Measurements from ENCODE around the gene OTOF.
A peak's percentile ranks its signal among the peaks of the same experiment; 100 is the strongest.

Gene OTOF

DNA sequence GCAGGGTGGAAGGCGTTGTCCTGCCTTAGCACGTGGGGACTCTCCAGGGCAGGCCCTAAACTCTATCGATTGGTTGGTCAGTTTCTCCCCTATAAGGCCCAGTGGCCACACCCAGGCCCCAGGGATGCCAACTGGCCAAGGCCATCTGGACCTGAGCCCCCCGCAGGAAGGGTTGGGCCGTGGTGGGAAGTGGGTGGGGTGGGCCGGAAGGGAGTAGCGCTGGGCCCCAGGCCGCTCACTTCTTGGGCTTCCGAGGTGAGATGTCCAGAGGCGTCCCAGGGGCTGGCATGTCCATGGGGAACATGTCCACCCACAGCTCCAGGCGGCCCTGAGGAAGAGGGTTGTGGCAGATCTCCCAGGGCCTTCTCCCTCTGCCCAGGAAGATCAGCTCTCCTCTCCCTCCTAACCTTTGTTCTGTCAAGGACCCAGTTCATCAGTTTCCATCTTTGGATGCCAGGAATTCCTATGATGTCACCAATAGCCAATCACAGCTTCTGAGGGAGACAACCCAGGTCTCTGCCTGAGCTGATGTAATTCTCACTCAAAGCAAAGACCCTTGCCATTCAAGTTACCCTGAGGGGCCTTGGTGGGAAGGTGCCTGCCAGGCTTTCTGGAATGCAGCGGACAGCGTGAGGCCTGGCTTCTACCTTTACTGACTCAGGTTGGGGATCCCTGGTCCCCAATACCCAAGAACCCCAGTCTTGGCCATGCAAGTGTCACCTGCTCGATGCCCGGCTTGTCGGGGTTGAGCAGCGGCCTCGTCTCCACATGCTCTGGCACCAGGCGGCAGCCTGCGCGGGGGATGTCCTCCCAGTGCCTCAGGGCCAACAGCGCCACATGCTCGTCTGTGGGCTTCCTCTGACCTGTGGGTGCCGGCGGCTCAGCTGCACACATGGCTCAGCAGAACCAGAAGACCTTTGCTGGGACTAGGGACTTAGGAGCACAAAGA lies 14.4 kb downstream of the OTOF start:
- WGBS, result 90% methylated on average over 25 of the region's 25 CpGs
- H3K4me1 ChIP-seq (ENCODE audit: insufficient read depth, low read length), result peaks cover 7% of the 10 kb centered on the region
- H3K4me3 ChIP-seq (ENCODE audit: low read length), result no peak overlapping the region
- peak overlapping the region; percentile 2; the same call in 1 of the 2 replicates for H3K9ac ChIP-seq (ENCODE audit: low read depth, low read length)
- peak overlapping the region; percentile 64 for H3K27ac ChIP-seq (ENCODE audit: low read depth, low read length)
- no peaks in the 10 kb centered on the region for H3K9me3 ChIP-seq (ENCODE audit: insufficient read depth, low read depth, low read length)
- H3K36me3 ChIP-seq (ENCODE audit: insufficient read depth, low read length), result no peaks in the 10 kb centered on the region
- H3K27me3 ChIP-seq (ENCODE audit: insufficient read depth, low read length), result no peaks in the 10 kb centered on the region

DNA sequence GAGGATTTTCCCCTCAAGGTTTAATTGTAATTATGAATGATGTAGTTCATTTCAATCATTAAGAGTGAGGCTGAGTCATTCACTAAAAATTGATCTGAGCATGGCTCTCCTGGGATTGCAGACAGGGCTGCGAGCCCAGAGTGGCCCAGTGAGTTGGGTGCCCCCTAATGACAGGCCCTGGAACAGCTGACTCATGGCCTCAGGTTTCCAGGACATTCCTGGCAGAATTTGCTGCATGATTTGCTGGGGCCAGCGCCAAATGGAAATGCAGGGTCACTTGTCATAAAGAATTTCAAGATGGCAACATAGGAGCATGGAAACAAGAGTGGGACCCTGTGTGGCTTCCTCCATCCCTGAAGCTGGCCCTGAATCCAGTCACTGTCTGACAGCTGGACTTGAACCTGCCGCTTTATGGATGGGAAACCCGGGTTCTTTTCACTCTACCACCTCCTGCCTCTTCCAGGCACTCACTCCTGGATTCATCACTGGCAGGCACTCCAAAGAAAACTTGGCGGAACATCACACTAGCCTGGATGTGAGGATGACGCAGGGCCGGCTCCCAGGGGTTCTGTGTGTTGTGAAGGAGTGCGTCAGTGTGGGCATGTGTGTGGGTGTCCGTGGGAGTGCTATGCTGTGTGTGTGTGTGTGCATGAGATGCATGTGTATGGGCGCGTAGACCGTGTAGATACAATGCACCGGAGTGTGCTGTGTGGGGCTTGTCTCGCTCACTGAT lies 15.2 kb downstream of the OTOF start:
- Histone ChIP-seq H3K4me3 (ENCODE audit: low read length) (no peak overlapping the region), H3K4me1 (ENCODE audit: insufficient read depth, low read length) (peaks cover 7% of the 10 kb centered on the region), H3K9me3 (ENCODE audit: insufficient read depth, low read depth, low read length) (no peaks in the 10 kb centered on the region), H3K27ac (ENCODE audit: low read depth, low read length) (0 out of 2 replicates have a peak overlapping the region, but pooled peaks have one; percentile 64), H3K9ac (ENCODE audit: low read depth, low read length) (peak overlapping the region; percentile 2; the same call in 1 of the 2 replicates), H3K27me3 (ENCODE audit: insufficient read depth, low read length) (no peaks in the 10 kb centered on the region), H3K36me3 (ENCODE audit: insufficient read depth, low read length) (no peaks in the 10 kb centered on the region)
- WGBS, result 90% methylated on average over 14 of the region's 14 CpGs

DNA sequence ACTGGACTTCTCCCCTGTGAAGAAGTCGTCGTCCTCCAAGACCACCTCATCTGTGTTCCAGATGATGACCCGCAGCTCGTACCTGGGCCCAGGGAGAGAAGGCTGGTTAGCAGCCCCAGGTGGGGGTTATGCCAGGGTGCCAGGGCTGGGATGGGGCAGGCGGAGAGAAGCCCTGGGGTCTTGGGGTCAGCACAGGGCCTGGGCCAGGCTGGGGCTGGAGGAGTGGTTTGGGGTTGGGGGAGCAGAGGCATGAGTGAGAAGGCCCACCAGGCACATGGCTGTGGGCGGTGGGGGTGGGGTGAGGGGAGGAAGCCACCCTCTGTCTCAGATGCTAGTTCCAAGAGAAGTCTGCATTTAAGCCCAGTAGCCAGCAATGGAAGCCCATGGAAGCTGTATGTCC lies 15.8 kb downstream of the OTOF start:
- Histone ChIP-seq H3K27me3 (ENCODE audit: insufficient read depth, low read length) (no peaks in the 10 kb centered on the region), H3K27ac (ENCODE audit: low read depth, low read length) (no peak overlapping the region), H3K36me3 (ENCODE audit: insufficient read depth, low read length) (no peaks in the 10 kb centered on the region), H3K4me1 (ENCODE audit: insufficient read depth, low read length) (peaks cover 7% of the 10 kb centered on the region), H3K9ac (ENCODE audit: low read depth, low read length) (no peak overlapping the region), H3K9me3 (ENCODE audit: insufficient read depth, low read depth, low read length) (no peaks in the 10 kb centered on the region), H3K4me3 (ENCODE audit: low read length) (no peak overlapping the region)
- 90% methylated on average over 6 of the region's 6 CpGs for WGBS

DNA sequence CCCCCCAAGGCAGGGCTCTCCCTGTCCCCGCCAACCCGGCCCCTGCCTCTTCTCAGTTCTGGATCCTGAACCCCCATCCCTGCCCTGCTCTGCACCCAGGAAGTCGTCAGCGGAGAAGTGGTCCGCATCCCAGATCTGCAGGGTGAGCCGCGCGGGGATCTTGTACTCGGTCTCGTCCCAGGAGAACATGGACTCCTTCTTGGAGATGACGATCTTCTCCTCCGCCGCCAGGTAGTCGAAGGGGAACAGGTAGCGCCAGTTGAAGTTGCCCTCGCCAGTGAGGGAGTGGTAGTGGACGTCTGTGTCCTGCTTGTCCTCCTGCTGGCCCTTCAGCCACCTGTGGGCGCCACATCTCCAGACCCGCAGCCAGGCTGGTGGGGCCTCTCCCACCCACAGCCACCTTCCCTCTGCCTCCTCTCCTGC lies 16.3 kb downstream of the OTOF start:
- no peaks in the 10 kb centered on the region for H3K9me3 ChIP-seq (ENCODE audit: insufficient read depth, low read depth, low read length)
- no peak overlapping the region for H3K27ac ChIP-seq (ENCODE audit: low read depth, low read length)
- no peak overlapping the region for H3K4me3 ChIP-seq (ENCODE audit: low read length)
- H3K27me3 ChIP-seq (ENCODE audit: insufficient read depth, low read length), result no peaks in the 10 kb centered on the region
- no peak overlapping the region for H3K9ac ChIP-seq (ENCODE audit: low read depth, low read length)
- 95% methylated on average over 19 of the region's 19 CpGs for WGBS
- H3K4me1 ChIP-seq (ENCODE audit: insufficient read depth, low read length), result peaks cover 7% of the 10 kb centered on the region
- H3K36me3 ChIP-seq (ENCODE audit: insufficient read depth, low read length), result no peaks in the 10 kb centered on the region

DNA sequence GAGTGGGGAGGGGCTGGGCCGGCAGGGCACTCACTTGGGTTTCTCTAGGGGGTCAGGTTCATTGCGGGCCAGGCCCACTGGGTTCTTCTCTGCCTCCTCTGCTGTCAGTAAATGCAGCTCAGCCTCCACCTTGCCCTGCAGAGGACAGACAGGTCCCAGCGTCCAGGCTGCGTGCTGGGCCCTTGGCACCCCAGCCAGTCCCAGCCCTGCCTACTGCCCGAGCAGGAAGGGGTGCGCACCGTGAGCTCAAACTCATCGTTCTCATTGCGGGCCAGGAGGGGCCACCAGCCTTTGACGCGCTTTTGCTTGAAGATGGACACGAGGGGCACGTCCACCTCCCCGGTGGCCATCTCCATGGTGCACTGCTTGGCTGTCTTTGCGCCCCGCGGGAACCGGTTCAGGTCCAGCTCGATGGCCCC lies 17.3 kb downstream of the OTOF start:
- H3K27ac ChIP-seq (ENCODE audit: low read depth, low read length), result no peak overlapping the region
- H3K4me1 ChIP-seq (ENCODE audit: insufficient read depth, low read length), result peaks cover 7% of the 10 kb centered on the region
- no peaks in the 10 kb centered on the region for H3K36me3 ChIP-seq (ENCODE audit: insufficient read depth, low read length)
- H3K4me3 ChIP-seq (ENCODE audit: low read length), result no peak overlapping the region
- no peaks in the 10 kb centered on the region for H3K27me3 ChIP-seq (ENCODE audit: insufficient read depth, low read length)
- 93% methylated on average over 19 of the region's 19 CpGs for WGBS
- no peak overlapping the region for H3K9ac ChIP-seq (ENCODE audit: low read depth, low read length)
- H3K9me3 ChIP-seq (ENCODE audit: insufficient read depth, low read depth, low read length), result no peaks in the 10 kb centered on the region

DNA sequence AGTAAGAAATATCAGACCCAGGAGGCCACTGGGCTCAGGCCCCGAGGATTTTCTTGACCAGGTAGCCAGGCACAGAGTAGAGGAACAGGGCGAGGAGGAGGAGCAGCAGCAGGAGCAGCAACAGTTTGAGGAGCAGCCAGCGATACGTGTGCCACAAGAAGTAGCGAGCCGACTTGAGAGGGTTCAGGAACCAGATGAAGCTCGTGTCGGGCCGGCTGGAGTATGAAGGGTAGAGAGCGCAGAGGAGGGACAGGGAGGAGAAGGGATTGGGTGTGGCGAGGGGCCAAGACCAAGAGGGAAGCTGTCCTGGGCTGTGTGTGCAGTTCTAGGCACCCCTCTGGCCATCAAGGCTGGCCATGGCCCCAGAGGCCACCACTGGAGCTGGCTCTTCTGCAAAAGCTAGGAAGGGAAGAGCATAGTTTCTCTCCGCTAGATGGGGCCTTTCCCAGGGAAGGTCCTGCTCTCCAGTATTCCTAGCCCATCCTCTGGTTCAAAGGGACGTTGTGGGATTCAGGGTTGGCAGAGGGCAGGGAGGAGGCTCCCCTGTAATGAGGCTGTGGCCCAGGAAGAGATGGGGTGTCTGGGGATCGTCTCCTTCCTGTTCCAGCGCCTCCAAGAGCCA lies 17.8 kb downstream of the OTOF start:
- Histone ChIP-seq H3K36me3 (ENCODE audit: insufficient read depth, low read length) (no peaks in the 10 kb centered on the region), H3K4me3 (ENCODE audit: low read length) (no peak overlapping the region), H3K9me3 (ENCODE audit: insufficient read depth, low read depth, low read length) (no peaks in the 10 kb centered on the region), H3K9ac (ENCODE audit: low read depth, low read length) (no peak overlapping the region), H3K4me1 (ENCODE audit: insufficient read depth, low read length) (peaks cover 7% of the 10 kb centered on the region), H3K27ac (ENCODE audit: low read depth, low read length) (no peak overlapping the region), H3K27me3 (ENCODE audit: insufficient read depth, low read length) (no peaks in the 10 kb centered on the region)
- WGBS, result 92% methylated on average over 15 of the region's 15 CpGs

DNA sequence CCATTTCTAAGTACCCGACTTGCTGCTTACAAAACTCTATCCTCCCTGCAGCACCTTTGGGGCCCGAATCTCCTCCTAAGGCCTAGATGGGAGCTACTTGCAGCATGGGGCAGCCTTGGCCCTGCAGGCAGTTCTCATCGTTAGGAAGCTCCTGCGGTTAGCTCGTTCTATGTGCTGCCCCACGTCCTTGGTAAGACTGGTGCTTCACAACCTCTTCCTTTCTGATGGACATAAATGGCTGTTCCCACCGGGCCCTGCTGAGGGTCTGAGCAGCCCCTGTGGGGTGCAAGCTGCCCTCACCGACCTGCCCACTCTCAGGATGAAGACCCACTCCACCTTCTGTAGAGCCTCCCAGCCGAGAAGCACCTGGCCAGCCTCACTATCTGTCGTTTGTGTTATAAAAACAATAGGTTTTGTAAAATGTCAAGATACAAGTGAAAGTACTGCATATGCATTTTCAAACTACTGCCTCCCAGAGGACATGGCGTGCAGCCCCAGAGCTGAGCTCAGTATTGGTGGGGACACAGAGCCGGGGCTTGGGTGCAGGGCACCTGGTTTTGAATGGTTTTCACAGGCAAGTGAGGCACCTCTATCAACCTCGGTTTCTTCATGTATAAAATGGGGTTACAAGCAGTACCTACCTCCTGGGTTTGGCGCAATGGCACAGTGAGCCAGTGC lies 19.4 kb downstream of the OTOF start:
- no peaks in the 10 kb centered on the region for H3K36me3 ChIP-seq (ENCODE audit: insufficient read depth, low read length)
- H3K27me3 ChIP-seq (ENCODE audit: insufficient read depth, low read length), result no peaks in the 10 kb centered on the region
- 91% methylated on average over 14 of the region's 14 CpGs for WGBS
- peaks cover 7% of the 10 kb centered on the region for H3K4me1 ChIP-seq (ENCODE audit: insufficient read depth, low read length)
- no peak overlapping the region for H3K4me3 ChIP-seq (ENCODE audit: low read length)
- H3K27ac ChIP-seq (ENCODE audit: low read depth, low read length), result no peak overlapping the region
- no peak overlapping the region for H3K9ac ChIP-seq (ENCODE audit: low read depth, low read length)
- no peaks in the 10 kb centered on the region for H3K9me3 ChIP-seq (ENCODE audit: insufficient read depth, low read depth, low read length)

DNA sequence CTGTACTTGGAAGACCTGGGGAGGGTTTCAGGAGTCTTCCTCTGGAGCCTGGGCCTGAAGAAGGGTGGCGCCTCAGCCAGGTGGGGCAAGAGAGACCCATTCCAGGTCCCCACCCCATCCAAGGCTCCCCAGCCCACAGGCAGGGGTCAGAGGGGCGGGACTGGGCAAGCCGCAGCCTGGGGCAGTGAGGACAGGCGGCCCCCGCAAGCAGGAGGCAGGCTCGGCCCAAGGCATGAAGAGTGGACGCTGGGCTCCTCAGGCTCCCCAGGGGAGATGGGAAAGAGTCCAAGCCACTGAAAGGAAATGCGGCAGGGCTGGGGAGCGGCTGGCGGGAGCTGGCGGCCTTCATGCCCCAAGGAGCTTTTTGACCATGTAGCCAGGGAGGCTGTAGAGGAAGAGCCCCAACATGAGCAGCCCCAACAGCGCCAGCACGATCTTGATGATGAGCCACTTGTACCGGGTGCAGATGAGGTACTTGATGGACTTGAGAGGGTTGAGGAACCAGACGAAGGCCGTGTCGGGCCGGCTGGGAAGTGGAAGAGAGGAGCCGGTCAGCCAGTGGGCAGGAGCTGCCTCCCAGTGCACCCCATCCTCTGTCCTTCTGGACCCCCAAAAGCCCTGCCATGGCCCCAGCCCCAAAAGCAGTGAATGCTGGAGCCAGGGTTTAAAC lies 20.1 kb downstream of the OTOF start:
- Histone ChIP-seq H3K4me3 (ENCODE audit: low read length) (no peak overlapping the region), H3K27ac (ENCODE audit: low read depth, low read length) (no peak overlapping the region), H3K27me3 (ENCODE audit: insufficient read depth, low read length) (no peaks in the 10 kb centered on the region), H3K4me1 (ENCODE audit: insufficient read depth, low read length) (peaks cover under 1% of the 10 kb centered on the region), H3K36me3 (ENCODE audit: insufficient read depth, low read length) (no peaks in the 10 kb centered on the region), H3K9me3 (ENCODE audit: insufficient read depth, low read depth, low read length) (no peaks in the 10 kb centered on the region), H3K9ac (ENCODE audit: low read depth, low read length) (no peak overlapping the region)
- 90% methylated on average over 19 of the region's 19 CpGs for WGBS

DNA sequence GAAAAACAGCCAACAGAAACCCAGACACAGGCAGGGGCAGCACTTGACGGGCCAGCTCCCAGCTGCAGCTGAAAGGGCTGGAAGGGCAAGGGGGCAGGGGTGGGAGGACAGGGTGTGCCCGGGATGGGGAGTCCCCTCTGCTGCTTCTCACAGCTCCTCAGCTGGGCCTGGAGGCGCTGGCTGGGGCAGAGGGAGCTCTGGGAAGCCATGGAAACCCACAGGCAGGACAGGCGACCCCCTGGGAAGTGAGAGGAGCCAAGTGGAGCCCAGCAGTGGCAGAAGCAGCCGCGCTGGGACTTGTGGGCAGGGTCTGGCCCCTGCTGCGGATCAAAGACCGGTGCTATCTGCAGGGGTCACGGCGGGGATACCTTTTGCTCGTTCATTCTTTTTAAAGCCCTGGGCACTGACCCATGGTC lies 20.7 kb downstream of the OTOF start:
- WGBS, result 64% methylated on average over 11 of the region's 11 CpGs
- Histone ChIP-seq H3K27me3 (ENCODE audit: insufficient read depth, low read length) (no peaks in the 10 kb centered on the region), H3K36me3 (ENCODE audit: insufficient read depth, low read length) (no peaks in the 10 kb centered on the region), H3K4me3 (ENCODE audit: low read length) (no peak overlapping the region), H3K4me1 (ENCODE audit: insufficient read depth, low read length) (no peaks in the 10 kb centered on the region), H3K9me3 (ENCODE audit: insufficient read depth, low read depth, low read length) (no peaks in the 10 kb centered on the region), H3K9ac (ENCODE audit: low read depth, low read length) (no peak overlapping the region), H3K27ac (ENCODE audit: low read depth, low read length) (no peak overlapping the region)

DNA sequence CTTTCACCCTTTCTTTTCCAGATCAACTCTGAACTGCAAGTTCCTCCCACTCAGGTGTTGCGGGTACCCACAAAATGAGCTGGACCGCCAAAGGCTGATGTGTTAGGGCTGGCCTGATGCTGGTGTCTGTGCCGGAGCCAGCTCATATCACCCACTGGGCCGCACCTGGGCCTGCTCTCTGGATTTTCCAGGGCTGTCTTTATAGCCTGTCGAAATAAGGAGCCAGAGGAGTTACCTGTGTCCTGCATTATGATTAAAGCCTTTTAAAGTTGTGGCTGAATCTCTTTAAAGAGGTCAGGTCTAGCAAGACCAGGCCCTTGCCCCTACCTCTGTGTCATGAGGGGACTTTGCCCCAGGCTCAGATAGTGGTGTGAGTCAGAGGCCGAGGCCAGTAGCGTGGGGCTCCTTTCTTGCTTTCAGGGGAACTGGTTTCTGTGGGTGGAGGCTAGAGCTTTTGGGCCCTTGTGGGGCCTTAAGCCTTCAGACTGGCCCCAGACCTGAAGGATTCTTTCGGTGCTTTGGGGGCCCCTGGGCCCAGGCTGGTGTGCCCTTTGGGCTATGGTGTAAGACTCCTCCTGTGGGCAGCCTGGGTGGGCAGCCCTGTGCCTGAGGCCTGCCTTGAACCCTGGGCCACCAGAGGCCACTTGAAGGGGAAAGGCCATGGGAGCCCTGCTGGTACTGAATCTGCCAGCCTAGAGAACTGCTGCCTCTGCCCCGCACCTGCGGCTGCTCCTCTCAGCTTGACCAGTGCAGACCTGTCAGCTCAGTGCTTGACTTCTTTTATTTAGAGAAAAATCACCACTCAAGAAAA lies 21.3 kb downstream of the OTOF start:
- no peaks in the 10 kb centered on the region for H3K4me1 ChIP-seq (ENCODE audit: insufficient read depth, low read length)
- H3K36me3 ChIP-seq (ENCODE audit: insufficient read depth, low read length), result no peaks in the 10 kb centered on the region
- H3K9me3 ChIP-seq (ENCODE audit: insufficient read depth, low read depth, low read length), result no peaks in the 10 kb centered on the region
- WGBS, result 92% methylated on average over 10 of the region's 10 CpGs
- H3K27me3 ChIP-seq (ENCODE audit: insufficient read depth, low read length), result no peaks in the 10 kb centered on the region
- no peak overlapping the region for H3K9ac ChIP-seq (ENCODE audit: low read depth, low read length)
- no peak overlapping the region for H3K27ac ChIP-seq (ENCODE audit: low read depth, low read length)
- H3K4me3 ChIP-seq (ENCODE audit: low read length), result no peak overlapping the region
